Karpas-422 (cell line): ENCODE measurements around the gene TRAPPC3. TPM values are rescaled to one million over a fixed set of nuclear protein-coding genes. Genes with fewer than 3 reads are reported as not detected.

Experiments used
- DNase-seq: peaks from one replicate; pipeline ENCODE4 v3.0.0-alpha.2; 2015
- H2AFZ ChIP-seq: fragments of 200-600 bp; sonication (generic); 2 replicates; pipeline ENCODE4 v1.6.1; 2014; ENCODE audit warnings: antibody characterized with exemption, low read length, mixed read lengths
- H3K27ac ChIP-seq: fragments of 200-600 bp; sonication (generic); 2 replicates; pipeline ENCODE4 v1.5.1; 2014; ENCODE audit warnings: mild to moderate bottlenecking, low read length, moderate library complexity
- H3K27me3 ChIP-seq: fragments of 200-600 bp; sonication (generic); 2 replicates; pipeline ENCODE4 v1.6.1; 2014; ENCODE audit warnings: low read length, mixed read lengths
- H3K36me3 ChIP-seq: fragments of 200-600 bp; sonication (generic); 2 replicates; pipeline ENCODE4 v1.6.1; 2014; ENCODE audit warnings: low read length, mixed read lengths; ENCODE audit not compliant: insufficient read depth
- H3K4me1 ChIP-seq: fragments of 200-600 bp; sonication (generic); 2 replicates; pipeline ENCODE4 v1.6.1; 2014; ENCODE audit warnings: mild to moderate bottlenecking, low read length, mixed read lengths
- H3K4me2 ChIP-seq: fragments of 200-600 bp; sonication (generic); 2 replicates; pipeline ENCODE4 v1.6.1; 2014; ENCODE audit warnings: low read length, low read depth, mild to moderate bottlenecking; ENCODE audit not compliant: poor library complexity, severe bottlenecking
- H3K4me3 ChIP-seq: fragments of 200-600 bp; sonication (generic); 2 replicates; pipeline ENCODE4 v1.5.1; 2014; ENCODE audit warnings: mild to moderate bottlenecking, antibody characterized with exemption, low read length, mixed read lengths
- H3K79me2 ChIP-seq: fragments of 200-600 bp; sonication (generic); 2 replicates; pipeline ENCODE4 v1.6.1; 2014; ENCODE audit warnings: mild to moderate bottlenecking, low read length, mixed read lengths
- H3K9ac ChIP-seq: fragments of 200-600 bp; sonication (generic); 2 replicates; pipeline ENCODE4 v1.6.0; 2014; ENCODE audit warnings: low read length
- H3K9me2 ChIP-seq: fragments of 200-600 bp; sonication (generic), shearing (Covaris generic); replicated peaks from 2 replicates; pipeline ENCODE4 v1.6.0; 2014; ENCODE audit warnings: mild to moderate bottlenecking, low read length, moderate library complexity; ENCODE audit not compliant: insufficient read depth
- H3K9me3 ChIP-seq: fragments of 300-700, 200-600 bp; sonication (generic); 2 replicates; pipeline ENCODE4 v1.6.1; 2014; ENCODE audit warnings: low read length, mixed read lengths
- H4K20me1 ChIP-seq: fragments of 200-600 bp; sonication (generic); 2 replicates; pipeline ENCODE4 v1.6.1; 2014; ENCODE audit warnings: mild to moderate bottlenecking, antibody characterized with exemption, low read length, low read depth; ENCODE audit not compliant: insufficient read depth
- total RNA-seq: library from RNA; depleted of rRNA; stranded (reverse); fragments of >200 nt; shearing (Covaris generic); gene quantifications from 2 replicates; pipeline ENCODE4 v1.2.3, GENCODE V29; 2014; ENCODE audit warnings: low replicate concordance

The TRAPPC3 gene
- total RNA-seq, 1 experiment from 2014 or later, result 46.7 TPM

GRCh38 chr1:36115931-36116330 lies 33.4 kb downstream of the TRAPPC3 start:
- H3K9ac ChIP-seq, result no peak overlapping the region
- H3K9me2 ChIP-seq, result no peaks in the 10 kb centered on the region
- H2AFZ ChIP-seq, result no peak overlapping the region
- H3K4me1 ChIP-seq, result no peaks in the 10 kb centered on the region
- H3K4me3 ChIP-seq, result no peak overlapping the region
- no peaks in the 10 kb centered on the region for H3K9me3 ChIP-seq
- H3K4me2 ChIP-seq, result no peak overlapping the region
- no peak overlapping the region for H3K27ac ChIP-seq
- H4K20me1 ChIP-seq, result 0 out of 2 replicates have a peak, but pooled peaks cover 3% of the 10 kb centered on the region
- H3K27me3 ChIP-seq, result no peaks in the 10 kb centered on the region
- DNase-seq, result no peak
- no peaks in the 10 kb centered on the region for H3K36me3 ChIP-seq
- no peaks in the 10 kb centered on the region for H3K79me2 ChIP-seq

GRCh38 chr1:36115200-36115669 lies 34.1 kb downstream of the TRAPPC3 start:
- Histone ChIP-seq H3K9me3 (no peaks in the 10 kb centered on the region), H3K4me1 (no peaks in the 10 kb centered on the region), H3K27ac (no peak overlapping the region), H3K27me3 (no peaks in the 10 kb centered on the region), H3K36me3 (no peaks in the 10 kb centered on the region), H3K4me2 (no peak overlapping the region), H3K9me2 (no peaks in the 10 kb centered on the region), H4K20me1 (0 out of 2 replicates have a peak, but pooled peaks cover 3% of the 10 kb centered on the region), H3K9ac (no peak overlapping the region), H2AFZ (no peak overlapping the region), H3K4me3 (no peak overlapping the region), H3K79me2 (no peaks in the 10 kb centered on the region)
- no peak for DNase-seq

DNA sequence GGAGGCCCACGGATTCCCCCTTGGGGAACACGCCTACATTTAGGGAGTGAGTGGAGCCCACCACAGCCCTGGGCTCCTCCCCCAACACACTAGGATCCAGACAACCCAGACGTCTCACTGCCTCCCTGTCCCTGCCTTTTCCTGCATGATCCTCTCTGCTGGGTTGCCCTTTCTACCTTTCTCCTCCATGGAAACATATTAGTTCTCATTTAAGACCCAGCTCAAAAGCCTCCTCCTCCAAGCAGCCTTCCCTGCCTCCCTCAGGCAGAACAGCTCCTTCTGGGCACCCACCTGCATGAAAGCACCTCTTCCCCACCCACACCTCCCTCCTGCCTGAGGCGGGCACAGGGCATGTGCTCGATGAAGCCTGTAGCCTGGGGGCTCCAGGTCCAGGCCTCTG lies 34.9 kb downstream of the TRAPPC3 start:
- no peak overlapping the region for H3K27ac ChIP-seq
- no peak overlapping the region for H3K9ac ChIP-seq
- H3K4me2 ChIP-seq, result no peak overlapping the region
- 0 out of 2 replicates have a peak, but pooled peaks cover 3% of the 10 kb centered on the region for H4K20me1 ChIP-seq
- H3K9me2 ChIP-seq, result no peaks in the 10 kb centered on the region
- H2AFZ ChIP-seq, result no peak overlapping the region
- H3K79me2 ChIP-seq, result no peaks in the 10 kb centered on the region
- no peak overlapping the region for H3K4me3 ChIP-seq
- no peaks in the 10 kb centered on the region for H3K27me3 ChIP-seq
- H3K36me3 ChIP-seq, result no peaks in the 10 kb centered on the region
- H3K9me3 ChIP-seq, result no peaks in the 10 kb centered on the region
- no peaks in the 10 kb centered on the region for H3K4me1 ChIP-seq
- no peak for DNase-seq

DNA sequence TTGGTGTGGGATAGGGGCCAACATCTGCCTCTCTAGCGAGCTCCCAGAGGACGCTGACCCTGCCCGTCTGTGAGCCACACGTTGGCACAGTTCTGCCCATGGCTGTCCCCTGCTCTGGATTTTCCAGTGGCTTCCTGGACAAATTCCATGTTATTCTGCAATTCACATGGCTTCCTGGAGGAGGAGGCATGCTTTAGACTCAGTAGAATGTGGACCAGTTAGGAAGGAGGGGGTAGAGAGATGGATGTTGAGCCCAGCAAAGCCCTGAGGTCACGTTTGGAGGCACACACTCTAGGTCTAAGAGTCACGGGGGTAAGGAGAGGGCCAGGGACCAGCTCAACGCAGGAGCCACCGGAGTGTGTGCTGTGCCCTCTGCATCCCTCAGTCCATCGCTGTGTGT lies 36.5 kb downstream of the TRAPPC3 start:
- H3K4me1 ChIP-seq, result no peaks in the 10 kb centered on the region

DNA sequence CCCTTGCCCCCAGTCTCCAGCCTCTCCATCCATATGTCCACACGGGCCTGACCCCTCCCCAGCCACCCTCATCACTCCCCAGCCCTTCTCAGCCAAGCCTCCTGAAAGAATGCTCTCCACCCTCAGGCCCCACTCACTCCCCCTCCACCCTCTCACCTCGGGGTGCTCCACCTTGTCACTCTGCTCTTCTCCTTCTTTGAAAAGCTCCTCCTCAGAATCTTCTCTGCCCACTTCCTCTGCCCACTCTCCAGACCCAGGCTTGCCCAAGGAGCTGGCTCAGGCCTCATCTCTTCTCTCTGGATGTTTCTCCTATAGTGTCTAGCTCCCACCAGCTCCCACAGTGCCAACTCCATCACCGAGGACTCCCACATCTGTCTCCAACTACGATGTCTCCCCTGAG lies 38.1 kb downstream of the TRAPPC3 start:
- H3K27ac ChIP-seq, result no peak overlapping the region
- H3K4me2 ChIP-seq, result no peak overlapping the region
- H3K4me3 ChIP-seq, result no peak overlapping the region
- H3K9ac ChIP-seq, result no peak overlapping the region
- H3K36me3 ChIP-seq, result no peaks in the 10 kb centered on the region
- no peaks in the 10 kb centered on the region for H3K9me3 ChIP-seq
- 0 out of 2 replicates have a peak, but pooled peaks cover 3% of the 10 kb centered on the region for H4K20me1 ChIP-seq
- no peaks in the 10 kb centered on the region for H3K27me3 ChIP-seq
- no peaks in the 10 kb centered on the region for H3K9me2 ChIP-seq
- no peak for DNase-seq
- no peaks in the 10 kb centered on the region for H3K79me2 ChIP-seq
- no peaks in the 10 kb centered on the region for H3K4me1 ChIP-seq
- H2AFZ ChIP-seq, result no peak overlapping the region

More for the DNA sequence above, 36.5 kb downstream of the TRAPPC3 start:
- H3K36me3 ChIP-seq, result no peaks in the 10 kb centered on the region
- H3K9me2 ChIP-seq, result no peaks in the 10 kb centered on the region
- 0 out of 2 replicates have a peak, but pooled peaks cover 3% of the 10 kb centered on the region for H4K20me1 ChIP-seq
- no peak overlapping the region for H3K27ac ChIP-seq
- H3K27me3 ChIP-seq, result no peaks in the 10 kb centered on the region
- no peak overlapping the region for H2AFZ ChIP-seq
- H3K9ac ChIP-seq, result no peak overlapping the region
- no peak overlapping the region for H3K4me3 ChIP-seq
- no peaks in the 10 kb centered on the region for H3K9me3 ChIP-seq
- no peak overlapping the region for H3K4me2 ChIP-seq
- DNase-seq, result no peak
- H3K79me2 ChIP-seq, result no peaks in the 10 kb centered on the region

GRCh38 chr1:36109041-36109679 lies 40.1 kb downstream of the TRAPPC3 start:
- no peak for DNase-seq
- H3K27ac ChIP-seq, result no peak overlapping the region
- H3K9ac ChIP-seq, result no peak overlapping the region

DNA sequence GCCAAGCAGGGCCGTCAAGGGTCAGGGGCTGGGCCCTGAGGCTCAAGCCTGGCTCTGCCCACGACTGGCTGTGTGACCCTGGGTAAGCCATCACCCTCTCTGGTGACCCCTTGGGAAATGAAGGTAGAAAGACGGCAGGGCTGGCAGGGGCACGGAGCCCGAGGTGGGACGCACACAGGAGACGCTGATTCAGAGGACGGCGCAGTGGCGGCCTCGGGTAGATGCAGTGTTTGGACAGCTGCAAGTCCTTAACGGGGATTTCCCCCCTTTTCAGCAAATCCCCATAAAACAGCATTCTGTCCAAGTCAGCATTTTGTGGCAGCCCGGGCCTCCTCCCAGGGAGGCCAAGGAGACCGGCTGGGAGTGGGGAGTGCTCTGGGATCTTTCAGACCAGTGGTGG lies 41.0 kb downstream of the TRAPPC3 start:
- no peak overlapping the region for H3K4me2 ChIP-seq
- H3K9me2 ChIP-seq, result no peaks in the 10 kb centered on the region
- H3K9ac ChIP-seq, result no peak overlapping the region
- 0 out of 2 replicates have a peak, but pooled peaks cover 3% of the 10 kb centered on the region for H4K20me1 ChIP-seq
- no peaks in the 10 kb centered on the region for H3K9me3 ChIP-seq
- H2AFZ ChIP-seq, result no peak overlapping the region
- H3K4me3 ChIP-seq, result no peak overlapping the region
- no peaks in the 10 kb centered on the region for H3K79me2 ChIP-seq
- H3K4me1 ChIP-seq, result no peaks in the 10 kb centered on the region
- H3K36me3 ChIP-seq, result no peaks in the 10 kb centered on the region
- DNase-seq, result no peak
- no peaks in the 10 kb centered on the region for H3K27me3 ChIP-seq
- H3K27ac ChIP-seq, result no peak overlapping the region

More at GRCh38 chr1:36109041-36109679, 40.1 kb downstream of the TRAPPC3 start:
- H4K20me1 ChIP-seq, result 0 out of 2 replicates have a peak, but pooled peaks cover 3% of the 10 kb centered on the region
- H3K79me2 ChIP-seq, result no peaks in the 10 kb centered on the region
- H3K4me2 ChIP-seq, result no peak overlapping the region
- no peaks in the 10 kb centered on the region for H3K27me3 ChIP-seq
- no peaks in the 10 kb centered on the region for H3K9me3 ChIP-seq
- H2AFZ ChIP-seq, result no peak overlapping the region
- H3K9me2 ChIP-seq, result no peaks in the 10 kb centered on the region
- no peak overlapping the region for H3K4me3 ChIP-seq
- H3K4me1 ChIP-seq, result no peaks in the 10 kb centered on the region
- no peaks in the 10 kb centered on the region for H3K36me3 ChIP-seq

DNA sequence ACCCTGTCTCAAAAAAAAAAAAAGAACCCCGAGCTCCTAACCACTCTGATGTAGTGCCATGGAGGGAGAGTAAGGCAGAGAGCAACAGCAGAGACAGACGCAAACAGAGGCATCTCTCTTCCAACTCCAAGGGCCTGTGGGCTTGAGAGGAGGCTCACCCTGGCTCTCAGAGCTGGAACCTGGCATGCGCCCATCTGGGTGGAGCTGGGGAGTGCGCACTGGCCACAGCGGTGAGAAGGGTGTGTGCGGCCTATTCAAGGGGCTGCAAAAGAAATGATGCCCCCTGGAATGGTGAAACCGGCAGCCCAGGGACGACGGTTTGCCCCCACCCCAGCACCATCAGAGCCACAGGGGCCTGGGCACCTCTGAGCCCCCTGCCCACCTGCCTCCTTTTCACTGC lies 41.9 kb downstream of the TRAPPC3 start:
- no peaks in the 10 kb centered on the region for H3K4me1 ChIP-seq
- no peak overlapping the region for H3K4me2 ChIP-seq
- H3K27me3 ChIP-seq, result no peaks in the 10 kb centered on the region
- no peak overlapping the region for H3K27ac ChIP-seq
- no peaks in the 10 kb centered on the region for H3K79me2 ChIP-seq
- H3K9me3 ChIP-seq, result no peaks in the 10 kb centered on the region
- H2AFZ ChIP-seq, result no peak overlapping the region
- H3K4me3 ChIP-seq, result no peak overlapping the region
- no peaks in the 10 kb centered on the region for H3K9me2 ChIP-seq
- no peaks in the 10 kb centered on the region for H3K36me3 ChIP-seq
- no peak overlapping the region for H3K9ac ChIP-seq
- no peak for DNase-seq
- H4K20me1 ChIP-seq, result no peaks in the 10 kb centered on the region
